Mononuclear cell (primary cell): ENCODE results near the gene TSPYL4. TPM values are rescaled to one million over a fixed set of nuclear protein-coding genes. Genes with fewer than 3 reads are reported as not detected.

ENCODE experiments used
- total RNA-seq: library from RNA; depleted of rRNA; stranded (reverse); fragments of >200 nt; gene quantifications from one replicate; pipeline ENCODE4 v1.2.3, GENCODE V29; 2012

TSPYL4 gene
- total RNA-seq, 1 donor = 39.8 TPM

Other genes starting within 250 kb of the TSPYL4 start
- not detected for gene FRK, start 193.2 kb downstream of the TSPYL4 start, total RNA-seq
- 6.5 TPM for gene NT5DC1, start 153.2 kb downstream of the TSPYL4 start, total RNA-seq
- 0.31 TPM for gene COL10A1, start 127.9 kb downstream of the TSPYL4 start, total RNA-seq
- 179 TPM for gene TSPYL1, start 25.9 kb upstream of the TSPYL4 start, total RNA-seq
- gene DSE, start 116.9 kb upstream of the TSPYL4 start, total RNA-seq = 98.8 TPM
- 19.7 TPM for gene CALHM6, start 207.3 kb upstream of the TSPYL4 start, total RNA-seq